CD8-positive, alpha-beta memory T cell (primary cell): ENCODE results near the gene OR14J1. TPM values are rescaled to one million over a fixed set of nuclear protein-coding genes. Genes with fewer than 3 reads are reported as not detected.
"Not testable (repeated sequence)": the region's sequence is repeated elsewhere in the genome, so short reads cannot be mapped to it uniquely, and the experiment has no call there.

Experiments used
- CTCF ChIA-PET: fragments of 350-600 bp; sonication (Branson Sonifier 250); formaldehyde crosslinking; loops from one replicate; lab custom pipeline; 2021; ENCODE audit warnings: antibody characterized with exemption; lab: Charles Lee
- POLR2A ChIA-PET: fragments of 350-600 bp; sonication (Branson Sonifier 250); formaldehyde crosslinking; loops from one replicate; lab custom pipeline; 2021; ENCODE audit warnings: antibody characterized with exemption; lab: Charles Lee
- DNase-seq, 5 donors: peaks; one replicate each; pipeline versions ENCODE4 v3.0.0 to v3.0.0-alpha.2; 2020 to 2022; ENCODE audit warnings: mixed read lengths in 1 of 5
- H3K27ac ChIP-seq: one replicate; pipeline ENCODE4 v1.7.0; 2013; ENCODE audit warnings: low read depth, mild to moderate bottlenecking, low read length, moderate library complexity
- H3K27me3 ChIP-seq: 2 replicates; pipeline ENCODE4 v1.7.0; 2013; ENCODE audit warnings: low read length, mild to moderate bottlenecking; ENCODE audit not compliant: insufficient read depth, poor library complexity, severe bottlenecking
- H3K36me3 ChIP-seq: 2 replicates; pipeline ENCODE4 v1.7.0; 2013; ENCODE audit warnings: mild to moderate bottlenecking, low read length, moderate library complexity; ENCODE audit not compliant: insufficient read depth
- H3K4me1 ChIP-seq: 2 replicates; pipeline ENCODE4 v1.7.0; 2013; ENCODE audit warnings: mild to moderate bottlenecking, low read length, moderate library complexity; ENCODE audit not compliant: insufficient read depth
- H3K4me3 ChIP-seq: 2 replicates; pipeline ENCODE4 v1.7.0; 2013; ENCODE audit warnings: mild to moderate bottlenecking, low read length
- H3K9me3 ChIP-seq: 2 replicates; pipeline ENCODE4 v1.7.0; 2013; ENCODE audit warnings: mild to moderate bottlenecking, low read length
- H3K27ac Mint-ChIP-seq, 8 donors: one replicate each; pipeline ENCODE4 v1.8.0; 2020 to 2021; ENCODE audit warnings: mixed read lengths in 8 of 8, mild to moderate bottlenecking in 6 of 8, inconsistent platforms in 3 of 8, moderate library complexity in 3 of 8
- H3K27me3 Mint-ChIP-seq, 2 donors: one replicate each; pipeline ENCODE4 v1.8.0; 2020 to 2021; ENCODE audit warnings: mixed read lengths in 2 of 2, mild to moderate bottlenecking in 1 of 2, moderate library complexity in 1 of 2
- H3K36me3 Mint-ChIP-seq, 3 donors: one replicate each; pipeline ENCODE4 v1.8.0; 2020 to 2021; ENCODE audit warnings: mixed read lengths in 3 of 3, inconsistent platforms in 1 of 3, mild to moderate bottlenecking in 1 of 3
- H3K4me1 Mint-ChIP-seq, 3 donors: one replicate each; pipeline ENCODE4 v1.8.0; 2020 to 2021; ENCODE audit warnings: mixed read lengths in 3 of 3, inconsistent platforms in 1 of 3, mild to moderate bottlenecking in 1 of 3
- H3K4me3 Mint-ChIP-seq, 7 donors: one replicate each; pipeline ENCODE4 v1.8.0; 2020 to 2021; ENCODE audit warnings: mixed read lengths in 7 of 7, mild to moderate bottlenecking in 6 of 7, moderate library complexity in 4 of 7, inconsistent platforms in 2 of 7
- H3K9me3 Mint-ChIP-seq, 5 donors: one replicate each; pipeline ENCODE4 v1.8.0; 2020 to 2022; ENCODE audit warnings: mixed read lengths in 5 of 5, mild to moderate bottlenecking in 3 of 5, moderate library complexity in 2 of 5, inconsistent platforms in 1 of 5
- polyA plus RNA-seq: library from polyadenylated mRNA; unstranded; fragments of 300-500 nt; fragmentation: Illumina TruSeq; gene quantifications from one replicate; pipeline ENCODE4 v1.2.3, GENCODE V29; 2021
- total RNA-seq, 2 experiments: library from RNA; stranded (reverse); gene quantifications; one replicate each; pipeline ENCODE4 v1.2.3, GENCODE V29; 2021

Gene OR14J1
- total and polyA plus RNA-seq, 3 experiments from 2014 or later: not detected

DNA sequence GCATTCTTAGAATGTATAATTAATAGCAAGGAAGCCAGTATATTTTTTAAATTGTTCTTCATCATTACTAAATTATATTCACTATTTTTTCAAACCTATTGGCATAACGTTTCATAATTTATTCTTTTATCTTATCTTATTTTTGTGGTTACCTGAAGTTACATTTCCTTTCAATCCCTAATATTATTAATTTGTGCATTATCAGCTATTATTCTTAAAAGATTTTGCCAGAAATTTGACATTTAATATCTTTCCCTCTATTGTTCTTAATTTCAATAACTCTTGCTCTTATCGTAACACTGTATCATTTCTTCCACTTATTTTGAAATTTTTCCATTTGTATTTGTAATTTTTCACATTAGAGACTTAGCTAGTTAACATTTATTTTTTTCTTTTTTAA, 18.4 kb downstream of the OR14J1 start:
- Mint-ChIP-seq H3K4me1 (no peaks in the 10 kb centered on the region), H3K27me3 (peaks cover 6 to 45% of the 10 kb centered on the region in 2 donors), H3K4me3 (no peak overlapping the region), H3K9me3 (no peaks in the 10 kb centered on the region), H3K27ac (no peak overlapping the region), H3K36me3 (no peaks in the 10 kb centered on the region)
- H3K9me3 ChIP-seq: no peaks in the 10 kb centered on the region
- CTCF ChIA-PET: no interaction called here
- H3K36me3 ChIP-seq: no peaks in the 10 kb centered on the region
- POLR2A ChIA-PET: interaction anchor here (0.6 kb wide), 1 partner anchor 44 kb away, joined by 3 read pairs; no protein-coding TSS in a partner anchor
- no peak overlapping the region for H3K27ac ChIP-seq
- no peaks in the 10 kb centered on the region for H3K27me3 ChIP-seq
- no peak for DNase-seq
- H3K4me3 ChIP-seq: no peak overlapping the region
- no peaks in the 10 kb centered on the region for H3K4me1 ChIP-seq

DNA sequence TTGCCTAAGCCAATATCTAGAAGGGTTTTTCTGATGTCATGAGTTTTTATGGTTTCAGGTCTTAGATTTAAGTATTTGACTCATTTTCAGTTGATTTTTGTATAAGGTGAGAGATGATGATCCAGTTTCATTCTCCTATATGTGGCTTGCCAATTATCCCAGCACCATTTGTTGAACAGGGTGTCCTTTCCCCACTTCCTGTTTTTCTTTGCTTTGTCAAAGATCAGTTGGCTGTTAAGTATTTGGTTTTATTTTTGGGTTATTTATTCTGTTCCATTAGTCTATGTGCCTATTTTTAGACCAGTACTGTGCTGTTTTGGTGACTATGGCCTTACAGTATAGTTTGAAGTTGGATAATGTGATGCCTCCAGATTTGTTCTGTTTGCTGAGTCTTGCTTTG, 21.8 kb downstream of the OR14J1 start:
- H3K9me3 Mint-ChIP-seq, DNase-seq, POLR2A ChIA-PET, H3K4me1 Mint-ChIP-seq, H3K4me3 Mint-ChIP-seq, H3K4me3 ChIP-seq, H3K27ac ChIP-seq, H3K27ac Mint-ChIP-seq, CTCF ChIA-PET, H3K27me3 ChIP-seq, H3K36me3 ChIP-seq, H3K9me3 ChIP-seq, H3K36me3 Mint-ChIP-seq, H3K4me1 ChIP-seq: not testable (repeated sequence)
- H3K27me3 Mint-ChIP-seq: peaks cover 8 to 61% of the 10 kb centered on the region in 2 donors

DNA sequence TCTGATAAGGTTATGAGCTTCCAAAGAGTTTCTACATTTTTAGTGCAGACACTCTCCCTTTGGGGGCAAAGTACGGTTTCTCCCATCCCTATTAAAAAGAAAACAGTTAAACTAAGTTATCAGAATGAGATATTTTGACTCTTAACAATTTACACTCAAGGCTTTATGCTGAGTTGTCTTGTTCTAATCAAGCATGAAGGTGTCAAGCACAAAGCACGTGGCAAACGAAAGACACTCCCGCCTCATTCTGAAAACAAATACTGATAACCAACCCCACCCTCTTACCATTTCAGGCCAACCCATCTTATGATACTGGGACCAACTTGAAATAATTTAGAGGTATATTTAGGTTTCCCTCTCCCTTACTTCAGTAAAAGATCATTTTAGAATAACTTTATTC, 24.3 kb downstream of the OR14J1 start:
- Histone ChIP-seq H3K4me3 (no peak overlapping the region), H3K4me1 (no peaks in the 10 kb centered on the region), H3K27me3 (no peaks in the 10 kb centered on the region), H3K27ac (no peak overlapping the region), H3K9me3 (no peaks in the 10 kb centered on the region), H3K36me3 (no peaks in the 10 kb centered on the region)
- no peaks in the 10 kb centered on the region for H3K9me3 Mint-ChIP-seq
- ChIA-PET POLR2A (no interaction called here), CTCF (no interaction called here)
- H3K4me3 Mint-ChIP-seq: no peak overlapping the region
- H3K27ac Mint-ChIP-seq: no peak overlapping the region
- no peaks in the 10 kb centered on the region for H3K36me3 Mint-ChIP-seq
- no peaks in the 10 kb centered on the region for H3K4me1 Mint-ChIP-seq
- peaks cover 12 to 68% of the 10 kb centered on the region in 2 donors for H3K27me3 Mint-ChIP-seq
- no peak for DNase-seq

DNA sequence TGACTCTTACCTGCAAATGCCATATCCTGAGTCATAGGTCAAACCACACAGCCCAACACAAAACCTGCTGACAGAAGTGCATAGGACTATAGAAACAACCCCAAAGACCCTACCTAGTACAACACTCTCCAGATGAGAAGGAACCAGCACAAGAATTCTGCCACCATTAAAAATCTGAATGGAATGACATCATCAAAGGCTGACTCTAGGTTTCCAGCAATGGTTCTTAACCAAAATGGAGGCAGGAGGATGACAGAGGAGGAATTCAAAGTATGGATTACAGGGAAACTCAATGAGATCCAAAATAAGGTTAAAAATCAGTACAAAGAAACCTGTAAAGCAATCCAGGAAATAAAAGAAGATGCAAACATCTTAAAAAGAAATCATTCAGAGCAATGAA, 31.2 kb downstream of the OR14J1 start:
- Mint-ChIP-seq H3K27ac (no peak overlapping the region), H3K4me3 (no peak overlapping the region), H3K36me3 (no peaks in the 10 kb centered on the region), H3K27me3 (peaks cover 17 to 58% of the 10 kb centered on the region in 2 donors), H3K9me3 (peaks cover 0 to 8% (median 0%) of the 10 kb centered on the region in 5 donors), H3K4me1 (no peaks in the 10 kb centered on the region)
- POLR2A ChIA-PET: no interaction called here
- H3K9me3 ChIP-seq: no peaks in the 10 kb centered on the region
- H3K27ac ChIP-seq: no peak overlapping the region
- peaks cover 4% of the 10 kb centered on the region for H3K27me3 ChIP-seq
- no peaks in the 10 kb centered on the region for H3K36me3 ChIP-seq
- no peaks in the 10 kb centered on the region for H3K4me1 ChIP-seq
- CTCF ChIA-PET: no interaction called here
- no peak overlapping the region for H3K4me3 ChIP-seq
- DNase-seq: no peak

- no peaks in the 10 kb centered on the region for H3K4me1 ChIP-seq
- peaks cover 0 to 8% (median 0%) of the 10 kb centered on the region in 5 donors for H3K9me3 Mint-ChIP-seq
- no peaks in the 10 kb centered on the region for H3K4me1 Mint-ChIP-seq
- H3K27ac Mint-ChIP-seq: no peak overlapping the region
- peaks cover 4% of the 10 kb centered on the region for H3K27me3 ChIP-seq
- peaks cover 13 to 47% of the 10 kb centered on the region in 2 donors for H3K27me3 Mint-ChIP-seq
- H3K36me3 ChIP-seq: no peaks in the 10 kb centered on the region
- no peak overlapping the region for H3K27ac ChIP-seq
- H3K36me3 Mint-ChIP-seq: no peaks in the 10 kb centered on the region
- DNase-seq: no peak
- ChIA-PET CTCF (no interaction called here), POLR2A (no interaction called here)
- no peak overlapping the region for H3K4me3 Mint-ChIP-seq
- no peaks in the 10 kb centered on the region for H3K9me3 ChIP-seq
- no peak overlapping the region for H3K4me3 ChIP-seq
Measured at GRCh38 chr6:29336269-29336668, 34.8 kb downstream of the OR14J1 start.

DNA sequence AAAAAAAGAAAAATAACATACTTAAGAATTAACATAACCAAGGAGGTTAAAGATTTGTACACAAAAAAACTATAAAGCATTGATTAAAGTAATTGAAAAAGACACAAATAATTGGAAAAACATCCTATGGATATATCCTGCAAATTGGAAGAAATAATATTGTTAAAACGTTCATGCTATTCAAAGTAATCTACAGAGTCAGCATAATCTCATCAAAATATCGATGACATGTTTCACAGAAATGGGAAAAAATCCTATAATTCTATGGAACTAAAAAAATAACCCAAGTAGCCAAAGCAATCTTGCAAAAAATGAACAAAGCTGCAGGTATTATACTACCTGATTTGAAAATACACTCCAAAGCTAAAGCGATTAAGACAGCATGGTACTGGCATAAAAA, 43.9 kb downstream of the OR14J1 start:
- H3K36me3 ChIP-seq: no peaks in the 10 kb centered on the region
- CTCF ChIA-PET: no interaction called here
- H3K9me3 Mint-ChIP-seq: no peaks in the 10 kb centered on the region

DNA sequence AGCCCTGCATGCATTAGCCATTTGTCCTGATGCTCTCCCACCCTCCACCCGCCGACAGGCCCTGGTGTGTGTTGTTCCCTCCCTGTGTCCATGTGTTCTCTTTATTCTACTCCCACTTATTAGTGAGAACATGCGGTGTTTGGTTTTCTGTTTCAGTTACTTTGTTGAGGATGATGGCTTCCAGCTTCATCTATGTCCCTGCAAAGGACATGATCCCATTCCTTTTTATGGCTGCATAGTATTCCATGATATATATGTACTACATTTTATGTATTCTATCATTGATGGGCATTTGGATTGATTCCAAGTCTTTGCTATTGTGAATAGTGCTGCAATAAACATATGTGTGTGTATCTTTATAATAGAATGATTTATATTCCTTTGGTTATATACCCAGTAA, 47.8 kb downstream of the OR14J1 start:
- H3K27ac ChIP-seq, H3K27ac Mint-ChIP-seq, H3K36me3 ChIP-seq, H3K4me3 ChIP-seq, H3K4me1 Mint-ChIP-seq, POLR2A ChIA-PET, H3K4me3 Mint-ChIP-seq, CTCF ChIA-PET, H3K36me3 Mint-ChIP-seq, H3K4me1 ChIP-seq, DNase-seq, H3K9me3 ChIP-seq, H3K27me3 ChIP-seq: not testable (repeated sequence)
- H3K9me3 Mint-ChIP-seq: peaks cover 2 to 14% (median 8%) of the 10 kb centered on the region in 5 donors
- H3K27me3 Mint-ChIP-seq: peaks cover 11 to 45% of the 10 kb centered on the region in 2 donors

More for the DNA sequence above, 43.9 kb downstream of the OR14J1 start:
- no peak overlapping the region for H3K4me3 Mint-ChIP-seq
- POLR2A ChIA-PET: no interaction called here
- no peaks in the 10 kb centered on the region for H3K36me3 Mint-ChIP-seq
- H3K27me3 Mint-ChIP-seq: peaks cover 3 to 24% of the 10 kb centered on the region in 2 donors
- Histone ChIP-seq H3K4me1 (no peaks in the 10 kb centered on the region), H3K9me3 (no peaks in the 10 kb centered on the region), H3K27ac (no peak overlapping the region), H3K4me3 (no peak overlapping the region), H3K27me3 (peaks cover 3% of the 10 kb centered on the region)
- H3K27ac Mint-ChIP-seq: no peak overlapping the region
- H3K4me1 Mint-ChIP-seq: no peaks in the 10 kb centered on the region
- DNase-seq: no peak

GRCh38 chr6:29354980-29355379, 53.5 kb downstream of the OR14J1 start:
- DNase-seq: no peak
- ChIA-PET CTCF (no interaction called here), POLR2A (no interaction called here)
- Mint-ChIP-seq H3K4me3 (no peak overlapping the region), H3K9me3 (peaks cover 2 to 14% (median 8%) of the 10 kb centered on the region in 5 donors), H3K27ac (no peak overlapping the region), H3K4me1 (no peaks in the 10 kb centered on the region), H3K36me3 (no peaks in the 10 kb centered on the region), H3K27me3 (peaks cover 19 to 75% of the 10 kb centered on the region in 2 donors)
- H3K4me3 ChIP-seq: no peak overlapping the region
- H3K27ac ChIP-seq: no peak overlapping the region
- no peaks in the 10 kb centered on the region for H3K27me3 ChIP-seq
- no peaks in the 10 kb centered on the region for H3K36me3 ChIP-seq
- H3K9me3 ChIP-seq: no peaks in the 10 kb centered on the region
- H3K4me1 ChIP-seq: no peaks in the 10 kb centered on the region

DNA sequence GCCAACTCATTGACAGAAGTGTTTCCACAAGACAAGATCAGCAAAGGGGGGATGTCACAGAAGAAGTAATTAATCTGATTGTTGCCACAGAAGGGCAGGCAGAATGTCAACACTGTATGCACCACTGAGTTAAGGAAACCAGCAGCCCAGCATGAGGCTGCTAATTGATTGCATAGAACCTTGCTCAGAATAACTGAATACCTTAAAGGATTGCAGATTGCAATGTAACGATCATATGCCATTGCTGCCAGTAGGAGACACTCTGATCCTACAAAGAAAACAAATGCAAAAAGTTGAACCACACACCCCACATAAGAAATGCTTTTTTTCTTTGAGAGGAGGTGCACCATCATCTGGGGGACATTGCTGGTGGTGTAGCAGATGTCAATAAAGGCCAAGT, 54.1 kb downstream of the OR14J1 start:
- ChIA-PET CTCF (no interaction called here), POLR2A (no interaction called here)
- Mint-ChIP-seq H3K36me3 (no peaks in the 10 kb centered on the region), H3K4me3 (no peak overlapping the region), H3K27me3 (peaks cover 24 to 74% of the 10 kb centered on the region in 2 donors), H3K4me1 (no peaks in the 10 kb centered on the region), H3K27ac (no peak overlapping the region), H3K9me3 (peaks cover 2 to 14% (median 8%) of the 10 kb centered on the region in 5 donors)
- Histone ChIP-seq H3K9me3 (no peaks in the 10 kb centered on the region), H3K4me1 (no peaks in the 10 kb centered on the region), H3K27ac (no peak overlapping the region), H3K4me3 (no peak overlapping the region), H3K27me3 (no peaks in the 10 kb centered on the region), H3K36me3 (no peaks in the 10 kb centered on the region)
- no peak for DNase-seq
